ENCODE measurements around the gene CLEC16A. TPM values are rescaled to one million over a fixed set of nuclear protein-coding genes. Genes with fewer than 3 reads are reported as not detected.

Gene CLEC16A
- total and polyA plus RNA-seq, 9 of the 15 experiments (the other 6 are each of a cell fraction or from before 2014, with no cell fraction given), result 1.00 to 22.3 (median 10.0) TPM

GRCh38 chr16:11105038-11105903 is 160.9 kb downstream of the CLEC16A start (continued):
- TF ChIP-seq MGA (IDR thresholded peaks at IDR 0.05) (peak; percentile 82), ZKSCAN8 (CRISPR knock-in tag; IDR thresholded peaks at IDR 0.05) (peak; percentile 67; the same call in 1 of the 2 replicates), SMARCA4 (IDR thresholded peaks at IDR 0.05) (peak; percentile 99), EP400 (IDR thresholded peaks at IDR 0.05) (peak; percentile 80), HOMEZ (CRISPR knock-in tag; IDR thresholded peaks at IDR 0.05) (no peak), FOXA3 (CRISPR knock-in tag; conservative IDR thresholded peaks at IDR 0.05 in 1 of 2, IDR thresholded peaks at IDR 0.05 in 1 of 2) (peak in 1 of 2 experiments; percentile 90; a peak in 2 of 4 replicates), RBM22 (IDR thresholded peaks at IDR 0.05; ENCODE audit: low read depth, low read length, poor library complexity, severe bottlenecking) (no peak), ZNF280B (CRISPR knock-in tag; IDR thresholded peaks at IDR 0.05) (no peak), ZNF140 (CRISPR knock-in tag; IDR thresholded peaks at IDR 0.05) (no peak), GATA2 (CRISPR knock-in tag; IDR thresholded peaks at IDR 0.05) (peak; percentile 100), HDAC3 (IDR thresholded peaks at IDR 0.05; ENCODE audit: borderline replicate concordance, partially characterized antibody) (peak; percentile 99)

All from K562 (cell line).